Spleen (tissue), 11 donors: Measurements from ENCODE around the gene CLHC1. TPM values are rescaled to one million over a fixed set of nuclear protein-coding genes. Genes with fewer than 3 reads are reported as not detected.

Experiments used
- DNase-seq: peaks from one replicate; pipeline ENCODE4 v3.0.0-alpha.2; 2020
- H3K27ac ChIP-seq, 8 donors: fragments of 200-600 bp; sonication (generic) in 7 of 8; 1 replicate in 4 of 8; 2 replicates in 4 of 8; pipeline versions ENCODE4 v1.5.0 to v1.8.0; 2016 to 2021; ENCODE audit warnings: inconsistent platforms in 4 of 8, mild to moderate bottlenecking in 4 of 8, moderate library complexity in 1 of 8
- H3K27me3 ChIP-seq, 7 donors: fragments of 200-600 bp; sonication (generic) in 6 of 7; replicated peaks in 1 of 7; 1 replicate in 4 of 7; 2 replicates in 3 of 7; pipeline versions ENCODE4 v1.5.0 to v1.8.0; 2016 to 2021; ENCODE audit warnings: inconsistent platforms in 3 of 7, mild to moderate bottlenecking in 1 of 7
- H3K36me3 ChIP-seq, 6 donors: fragments of 200-600 bp; sonication (generic) in 5 of 6; 1 replicate in 4 of 6; 2 replicates in 2 of 6; pipeline versions ENCODE4 v1.5.0 to v1.8.0; 2016 to 2021; ENCODE audit warnings: inconsistent platforms in 2 of 6
- H3K4me1 ChIP-seq, 6 donors: fragments of 200-600 bp; sonication (generic) in 5 of 6; 1 replicate in 3 of 6; 2 replicates in 3 of 6; pipeline versions ENCODE4 v1.5.0 to v1.8.0; 2016 to 2021; ENCODE audit warnings: inconsistent platforms in 3 of 6
- H3K4me3 ChIP-seq, 8 donors: fragments of 200-600 bp; sonication (generic) in 7 of 8; 1 replicate in 4 of 8; 2 replicates in 4 of 8; pipeline versions ENCODE4 v1.5.0 to v1.8.0; 2016 to 2021; ENCODE audit warnings: inconsistent platforms in 4 of 8, mild to moderate bottlenecking in 4 of 8, moderate library complexity in 2 of 8
- H3K9me3 ChIP-seq, 8 donors: fragments of 200-600 bp; sonication (generic) in 7 of 8; 1 replicate in 4 of 8; 2 replicates in 4 of 8; pipeline versions ENCODE4 v1.5.0 to v1.8.0; 2016 to 2021; ENCODE audit warnings: inconsistent platforms in 4 of 8
- CTCF ChIP-seq, 11 experiments: fragments of 200-600 bp in 7 of 11; fragments of 450-650 bp in 4 of 11; sonication (generic) in 4 of 11; IDR thresholded peaks in 8 of 11; conservative IDR thresholded peaks in 3 of 11; 1 replicate in 7 of 11; 2 replicates in 4 of 11; pipeline versions ENCODE4 v1.4.0 to v1.8.0; 2016 to 2021; ENCODE audit warnings: antibody characterized with exemption in 11 of 11, inconsistent platforms in 4 of 11, mild to moderate bottlenecking in 1 of 11
- POLR2A ChIP-seq, 3 donors: fragments of 450-650 bp; IDR thresholded peaks; one replicate each; pipeline ENCODE4 v1.5.1; 2017; ENCODE audit warnings: antibody characterized with exemption in 3 of 3, mild to moderate bottlenecking in 1 of 3
- POLR2AphosphoS5 ChIP-seq, 3 donors: sonication (generic); formaldehyde crosslinking; IDR thresholded peaks; one replicate each; pipeline ENCODE4 v1.5.1; 2017; ENCODE audit warnings: antibody characterized with exemption in 3 of 3
- WGBS, 5 donors: extraction: QIAGEN DNeasy Blood & Tissue Kit in 3 of 5; methylation state at CpG; one replicate each; pipeline versions ENCODE4 v1.1.5 to v1.1.7; 2013 to 2018; 5-methylcytosine and 5-hydroxymethylcytosine counted together
- intact Hi-C: fragments of 100-400 bp; cut with DNase I; formaldehyde crosslinking; loops from one replicate; pipeline ENCODE4 v1.15.0; 2023; ENCODE audit warnings: low total_unique reads
- polyA plus RNA-seq, 3 donors: library from polyadenylated mRNA; stranded (reverse); fragments of 200-250 nt; gene quantifications; one replicate each; pipeline ENCODE4 v1.2.1, GENCODE V29; 2013
- total RNA-seq, 7 donors: library from RNA; depleted of rRNA in 3 of 7; stranded (reverse); fragments of >200 nt in 3 of 7; fragmentation: NEBNext Ultra II Directional in 4 of 7; extraction: Animal tissue kit (Norgen Biotek cat#: 25700) in 4 of 7; gene quantifications; one replicate each; pipeline versions ENCODE4 v1.1.0 to v1.2.1, GENCODE V29; 2016 to 2021
- donor health status: healthy with polysubstance abuse.
- donor health status: DM: no; HTN: no; CAD: no; lungs with moderate emphysema.
- donor health status: DM: no; HTN: no; CAD: no.
- donor health status: Bipolar disorder and iron deficiency.
- donor health status: healthy.
- donor health status: DM: no; HTN: no; CAD: no.
- donor health status: DM: yes; HTN: yes; CAD: no.

Gene CLHC1
- total and polyA plus RNA-seq, 10 donors: 5.2 to 34.7 (median 11.4) TPM

GRCh38 chr2:55162284-55163006 is 69.6 kb downstream of the CLHC1 start:
- intact Hi-C loops: no loop called here

DNA sequence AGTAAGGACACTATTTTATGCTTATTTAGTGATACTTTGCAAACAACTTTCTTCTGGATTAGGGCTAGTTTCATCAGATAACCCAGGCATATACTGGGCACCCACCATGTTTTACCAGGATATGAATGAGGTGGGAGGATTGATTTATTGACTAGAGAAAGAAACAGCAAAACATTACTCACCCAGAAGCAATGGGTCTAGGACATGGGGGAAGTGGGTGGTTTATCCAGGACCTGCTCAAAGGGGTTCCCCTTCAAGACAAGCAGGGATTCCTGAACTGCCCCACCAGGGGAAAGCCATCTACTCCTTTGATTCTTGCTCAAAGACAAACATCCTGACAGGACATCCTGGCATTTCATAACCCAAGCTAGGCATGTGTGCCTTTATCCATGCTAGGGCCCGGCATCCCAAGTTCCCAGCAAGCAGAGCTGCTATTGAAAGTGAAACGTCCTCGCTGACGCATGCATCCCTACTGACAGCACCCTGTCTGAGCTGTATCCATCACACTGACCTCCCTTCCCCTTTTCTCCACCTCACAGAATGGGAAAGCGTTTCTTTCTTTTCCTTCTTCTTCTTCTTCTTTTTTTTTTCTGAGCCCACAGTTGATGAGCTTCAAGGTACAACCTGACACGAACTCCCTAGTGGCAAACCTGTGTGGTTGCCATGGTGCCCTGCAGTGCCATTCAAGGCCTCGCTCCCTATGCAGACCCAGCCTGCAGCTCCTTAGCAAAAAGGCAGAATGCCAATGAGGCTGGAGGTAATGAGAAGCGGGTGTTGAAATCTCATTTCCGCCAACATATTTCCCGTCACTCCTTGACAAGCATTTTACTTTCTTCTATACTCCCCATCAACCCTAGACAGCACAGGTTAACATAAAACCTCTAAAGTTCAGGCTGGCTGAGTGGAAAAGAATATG is 70.5 kb downstream of the CLHC1 start:
- Histone ChIP-seq H3K9me3 (no peaks in the 10 kb centered on the region), H3K27me3 (no peaks in the 10 kb centered on the region), H3K27ac (peak overlapping the region in 7 of 8 donors; percentile 14 to 80 (median 61)), H3K4me1 (peaks cover 13 to 72% (median 52%) of the 10 kb centered on the region in 6 donors), H3K36me3 (no peaks in the 10 kb centered on the region), H3K4me3 (no peak overlapping the region)
- peak in 1 of 3 donors; percentile 18 for TF ChIP-seq POLR2AphosphoS5 (IDR thresholded peaks at IDR 0.05)
- no peak for TF ChIP-seq CTCF (IDR thresholded peaks at IDR 0.05 in 8 of 11, conservative IDR thresholded peaks at IDR 0.05 in 3 of 11)
- WGBS, 5 donors: 44 to 76% (median 57%) methylated on average over 10 of the region's 10 CpGs
- intact Hi-C loops: no loop called here
- no peak for DNase-seq

More at GRCh38 chr2:55162284-55163006, 69.6 kb downstream of the CLHC1 start:
- H3K4me3 ChIP-seq: no peak overlapping the region
- no peak for DNase-seq
- no peaks in the 10 kb centered on the region for H3K27me3 ChIP-seq
- H3K27ac ChIP-seq: peak overlapping the region in 5 of 8 donors; percentile 13 to 80 (median 61)
- 87 to 91% (median 89%) methylated on average over 11 of the region's 11 CpGs for WGBS, 5 donors
- no peaks in the 10 kb centered on the region for H3K36me3 ChIP-seq
- H3K4me1 ChIP-seq: peaks cover 10 to 63% (median 47%) of the 10 kb centered on the region in 6 donors
- TF ChIP-seq CTCF (IDR thresholded peaks at IDR 0.05 in 8 of 11, conservative IDR thresholded peaks at IDR 0.05 in 3 of 11) (no peak), POLR2AphosphoS5 (IDR thresholded peaks at IDR 0.05) (no peak), POLR2A (IDR thresholded peaks at IDR 0.05) (no peak)
- H3K9me3 ChIP-seq: no peaks in the 10 kb centered on the region

DNA sequence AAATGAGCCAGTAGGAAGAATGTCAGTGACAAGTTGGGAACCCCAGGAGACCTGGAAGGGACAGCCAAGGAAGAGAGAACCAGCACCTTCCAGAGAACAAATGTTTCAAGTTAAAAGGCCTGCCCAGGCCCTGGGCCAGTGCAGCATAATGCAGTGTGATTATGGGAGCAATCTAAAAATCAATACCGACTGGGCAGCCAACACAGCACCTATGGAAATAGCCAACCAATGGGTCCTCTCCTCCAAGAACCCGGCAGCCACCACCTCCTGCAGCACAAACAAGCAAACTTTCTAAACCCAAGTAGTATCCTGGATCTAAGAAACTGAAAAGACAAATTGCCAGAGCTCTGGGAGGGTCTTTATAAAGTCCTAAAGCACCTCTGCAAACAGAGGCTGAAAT is 71.7 kb downstream of the CLHC1 start:
- intact Hi-C loops: no loop called here
- Histone ChIP-seq H3K27me3 (no peaks in the 10 kb centered on the region), H3K4me3 (no peak overlapping the region), H3K9me3 (no peaks in the 10 kb centered on the region), H3K36me3 (no peaks in the 10 kb centered on the region), H3K27ac (peak overlapping the region in 4 of 8 donors; percentile 72 to 80 (median 76)), H3K4me1 (peaks cover 14 to 84% (median 55%) of the 10 kb centered on the region in 6 donors)
- no peak for DNase-seq
- WGBS, 5 donors: 88 to 96% (median 93%) methylated on average over 2 of the region's 2 CpGs
- TF ChIP-seq CTCF (IDR thresholded peaks at IDR 0.05 in 8 of 11, conservative IDR thresholded peaks at IDR 0.05 in 3 of 11) (no peak), POLR2A (IDR thresholded peaks at IDR 0.05) (no peak), POLR2AphosphoS5 (IDR thresholded peaks at IDR 0.05) (no peak)

- Histone ChIP-seq H3K4me1 (peaks cover 14 to 85% (median 55%) of the 10 kb centered on the region in 6 donors), H3K9me3 (no peaks in the 10 kb centered on the region), H3K27ac (peak overlapping the region in 6 of 8 donors; percentile 59 to 80 (median 74)), H3K27me3 (no peaks in the 10 kb centered on the region), H3K4me3 (no peak overlapping the region), H3K36me3 (no peaks in the 10 kb centered on the region)
- no peak for DNase-seq
- TF ChIP-seq POLR2A (IDR thresholded peaks at IDR 0.05) (no peak), CTCF (IDR thresholded peaks at IDR 0.05 in 8 of 11, conservative IDR thresholded peaks at IDR 0.05 in 3 of 11) (no peak), POLR2AphosphoS5 (IDR thresholded peaks at IDR 0.05) (no peak)
- intact Hi-C loops: no loop called here
- WGBS, 5 donors: 91 to 98% (median 96%) methylated on average over 2 of the region's 2 CpGs
Observed at GRCh38 chr2:55159752-55160151, 72.3 kb downstream of the CLHC1 start.
